ENCODE measurements around the gene CAPSL.
"Not testable (repeated sequence)": the region's sequence is repeated elsewhere in the genome, so short reads cannot be mapped to it uniquely, and the experiment has no call there.

Gene CAPSL

DNA sequence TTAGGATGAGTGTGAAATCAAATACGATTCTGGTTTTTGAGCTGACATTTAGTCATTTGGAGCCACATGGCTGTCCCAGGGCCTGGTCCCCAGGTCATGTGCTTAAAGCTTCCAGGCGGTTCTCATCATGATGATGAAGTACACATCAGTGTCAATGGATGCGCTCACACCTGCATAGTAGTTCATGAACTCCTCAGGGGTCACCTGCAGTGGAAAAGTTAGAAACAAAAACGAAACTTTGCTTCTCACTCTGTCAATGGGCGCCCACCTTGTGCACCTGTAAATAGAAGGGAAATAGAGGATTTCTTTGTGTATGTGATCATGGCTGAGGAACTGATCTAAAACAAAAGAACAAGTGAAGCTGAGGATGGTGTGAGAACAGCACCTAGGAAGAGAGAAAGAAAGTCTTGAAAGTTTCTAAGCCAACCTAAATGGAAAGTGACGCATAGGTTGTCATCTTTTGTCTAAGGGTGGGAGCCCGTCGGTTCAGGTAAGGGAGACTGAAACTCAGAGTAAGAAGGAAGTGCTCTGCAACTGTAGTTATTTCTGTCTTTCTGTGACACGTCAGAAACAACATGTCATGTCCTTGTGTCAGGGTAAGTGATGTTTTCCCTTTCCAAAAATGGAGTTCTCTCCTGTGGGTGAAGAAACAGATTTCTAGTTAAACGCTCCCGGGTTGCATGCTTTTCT lies 33.8 kb downstream of the CAPSL start:
- no peak for DNase-seq

- no peak for DNase-seq
These were observed 34.7 kb downstream of the CAPSL start for GRCh38 chr5:35903631-35904203.

GRCh38 chr5:35902046-35902672 lies 36.3 kb downstream of the CAPSL start:
- no peak for DNase-seq

DNA sequence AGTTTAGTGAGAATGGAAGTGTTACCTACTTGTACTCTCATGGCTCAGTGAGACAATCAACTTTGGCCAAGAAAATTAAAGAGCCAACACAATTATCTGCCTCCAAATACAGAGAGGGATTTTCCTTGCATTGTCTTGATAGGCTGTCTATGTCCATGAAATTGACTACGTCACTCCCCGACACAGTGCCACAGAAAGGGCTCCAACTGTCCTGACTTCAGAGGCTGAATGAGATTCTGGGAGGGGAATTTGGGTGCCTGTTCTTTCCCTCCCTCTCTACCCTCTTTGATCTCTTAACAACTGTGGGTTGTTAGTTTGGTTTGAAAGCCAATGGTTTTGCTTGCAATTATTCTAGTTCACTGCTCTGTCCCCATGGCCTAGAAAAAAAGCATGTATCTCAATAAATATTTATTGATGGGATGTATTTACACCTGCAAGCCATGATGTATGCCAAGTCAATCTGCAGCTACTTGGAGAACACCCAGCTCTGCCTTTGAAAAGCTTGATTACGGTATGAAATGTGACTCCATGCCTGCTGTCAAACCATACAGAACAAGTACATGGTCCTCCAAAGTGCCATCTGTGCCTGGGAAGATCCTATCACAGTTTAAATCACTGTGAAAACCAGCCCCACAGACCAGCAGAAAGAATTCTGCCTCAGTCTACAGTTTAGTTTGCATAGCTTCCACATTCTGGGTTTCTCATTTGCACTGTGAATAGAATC lies 37.3 kb downstream of the CAPSL start:
- no peak for DNase-seq

DNA sequence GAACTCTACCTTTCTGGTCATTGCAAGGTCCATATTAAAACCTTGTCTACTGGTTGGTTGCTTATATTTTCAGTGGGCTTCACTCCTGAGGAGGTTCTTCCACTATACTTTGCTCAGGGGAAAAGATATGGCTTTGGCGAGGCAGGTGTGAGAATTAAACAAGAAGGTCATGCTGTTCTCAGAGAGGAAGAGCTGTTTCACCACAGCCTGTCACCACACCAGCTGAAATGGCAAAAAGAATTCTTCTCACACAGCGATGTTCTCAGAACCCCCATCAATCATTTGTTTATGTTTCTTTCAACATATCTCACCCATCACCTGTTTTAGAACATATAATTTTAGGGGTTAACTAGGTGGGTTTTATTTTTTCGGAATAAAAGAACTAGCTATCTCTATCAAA lies 38.6 kb downstream of the CAPSL start:
- DNase-seq: no peak

- no peak for DNase-seq
These were observed 39.3 kb downstream of the CAPSL start for GRCh38 chr5:35898952-35899660.

DNA sequence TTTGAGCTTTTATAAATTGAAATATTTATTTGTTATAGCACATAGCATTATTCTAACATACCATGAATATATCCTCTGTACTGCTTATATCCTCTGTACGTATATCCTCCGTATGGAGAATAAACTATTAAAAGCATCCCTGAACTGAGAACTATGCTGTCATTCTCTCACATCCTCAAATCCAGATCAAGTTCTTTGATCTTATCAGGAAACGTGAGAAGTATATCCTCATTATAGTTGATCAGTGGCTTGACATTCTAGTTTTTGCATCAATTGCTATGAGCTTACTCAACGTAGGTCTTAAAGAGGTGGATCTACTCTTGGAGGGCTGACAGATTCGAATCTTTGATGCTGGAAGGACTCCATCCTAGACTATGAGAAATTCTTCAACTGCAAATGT lies 44.3 kb downstream of the CAPSL start:
- no peak for DNase-seq

DNA sequence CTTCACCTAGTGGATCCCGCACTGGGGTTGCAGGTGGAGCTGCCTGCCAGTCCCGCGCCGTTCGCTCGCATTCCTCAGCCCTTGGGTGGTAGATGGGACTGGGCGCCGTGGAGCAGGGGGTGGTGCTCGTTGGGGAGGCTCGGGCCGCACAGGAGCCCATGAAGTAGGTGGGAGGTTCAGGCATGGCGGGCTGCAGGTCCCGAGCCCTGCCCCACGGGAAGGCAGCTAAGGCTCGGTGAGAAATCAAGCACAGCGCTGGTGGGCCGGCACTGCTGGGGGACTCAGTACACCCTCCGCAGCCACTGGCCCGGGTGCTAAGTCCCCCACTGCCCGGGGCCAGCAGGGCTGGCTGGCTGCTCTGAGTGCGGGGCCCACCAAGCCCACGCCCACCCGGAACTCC lies 45.6 kb downstream of the CAPSL start:
- DNase-seq: not testable (repeated sequence)

DNA sequence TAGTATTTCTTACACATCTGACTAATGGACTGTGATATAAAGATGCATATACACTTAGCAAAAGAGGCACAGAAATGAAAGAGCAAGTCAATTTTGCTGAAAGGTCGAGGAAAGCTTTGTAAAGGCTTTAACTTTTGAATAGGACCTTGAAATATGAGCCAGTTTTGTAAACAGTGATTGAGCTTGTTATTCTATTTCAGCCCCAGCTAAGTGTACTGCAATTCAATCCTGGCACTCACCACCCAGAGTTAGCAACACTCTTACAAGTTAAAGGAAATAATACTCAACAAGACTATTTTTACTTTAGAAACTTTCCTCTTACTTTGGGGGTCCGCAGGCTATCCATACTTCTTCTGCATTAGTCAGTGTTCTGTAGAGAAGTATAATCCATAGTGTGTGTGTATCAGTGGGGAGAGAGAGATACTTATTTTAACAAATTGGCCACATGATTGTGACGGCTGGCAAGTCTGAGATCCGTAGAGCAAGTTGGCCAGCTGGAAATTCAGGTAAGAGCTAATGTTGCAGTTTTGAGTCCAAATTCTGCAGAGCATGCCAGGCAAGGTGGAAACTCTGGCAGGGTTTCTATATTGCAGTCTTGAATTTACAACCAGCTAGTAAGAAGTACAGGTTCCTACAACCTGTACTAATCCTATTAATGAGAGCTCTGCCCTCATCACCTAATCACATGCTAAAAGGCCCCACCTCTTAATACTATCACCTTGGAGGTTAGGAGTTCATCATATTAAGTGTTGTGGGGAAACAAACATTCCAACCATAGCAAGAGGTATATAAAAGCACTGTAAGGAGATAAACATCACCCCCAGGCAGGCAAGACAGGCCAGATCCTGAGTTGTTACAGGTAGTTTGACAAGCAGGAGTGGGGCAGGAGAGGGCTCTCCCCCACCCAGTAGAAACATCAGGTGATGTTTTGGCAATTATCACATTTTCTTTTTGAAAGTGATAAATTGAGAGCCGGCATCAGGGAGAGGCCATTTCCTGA lies 48.1 kb downstream of the CAPSL start:
- no peak for DNase-seq

- no peak for DNase-seq
These were observed 50.9 kb downstream of the CAPSL start for GRCh38 chr5:35887321-35888100.

DNA sequence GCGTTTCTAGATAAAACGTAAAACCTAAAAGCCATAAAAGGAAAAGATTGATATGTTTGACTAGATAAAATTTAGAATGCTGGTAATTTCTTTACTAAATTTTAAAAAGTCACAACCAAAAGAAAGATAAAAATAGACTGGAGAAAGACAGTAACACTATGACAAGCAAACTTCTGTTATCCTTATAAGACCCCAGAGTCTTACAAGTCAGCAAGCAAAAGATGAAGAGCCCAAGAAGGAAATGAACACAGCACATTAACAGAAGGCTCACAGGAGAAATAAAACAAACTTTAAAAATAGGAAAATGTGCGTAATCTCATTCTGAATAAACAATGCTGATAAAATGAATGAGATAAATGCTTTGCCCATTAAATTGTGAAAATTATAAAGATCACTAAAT lies 52.0 kb downstream of the CAPSL start:
- DNase-seq: no peak

DNA sequence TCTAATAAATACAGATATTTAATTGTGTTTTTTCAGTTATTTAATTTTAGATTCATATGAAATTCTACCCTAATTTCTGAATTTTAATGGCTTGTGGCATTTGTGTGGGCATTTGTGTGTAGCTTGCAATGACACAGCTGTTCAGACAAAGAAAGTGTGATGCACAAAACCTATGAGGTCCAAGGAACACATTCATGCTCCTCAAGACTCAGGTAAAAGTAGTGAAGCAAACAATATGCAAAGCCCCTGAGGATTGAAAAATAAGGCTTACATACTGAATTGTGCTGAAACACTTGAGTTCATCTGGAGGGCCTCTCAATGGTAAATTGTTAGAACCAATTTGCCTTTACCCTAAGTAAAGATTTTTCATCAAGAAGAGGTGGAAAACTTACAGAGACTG lies 53.6 kb downstream of the CAPSL start:
- DNase-seq: no peak

DNA sequence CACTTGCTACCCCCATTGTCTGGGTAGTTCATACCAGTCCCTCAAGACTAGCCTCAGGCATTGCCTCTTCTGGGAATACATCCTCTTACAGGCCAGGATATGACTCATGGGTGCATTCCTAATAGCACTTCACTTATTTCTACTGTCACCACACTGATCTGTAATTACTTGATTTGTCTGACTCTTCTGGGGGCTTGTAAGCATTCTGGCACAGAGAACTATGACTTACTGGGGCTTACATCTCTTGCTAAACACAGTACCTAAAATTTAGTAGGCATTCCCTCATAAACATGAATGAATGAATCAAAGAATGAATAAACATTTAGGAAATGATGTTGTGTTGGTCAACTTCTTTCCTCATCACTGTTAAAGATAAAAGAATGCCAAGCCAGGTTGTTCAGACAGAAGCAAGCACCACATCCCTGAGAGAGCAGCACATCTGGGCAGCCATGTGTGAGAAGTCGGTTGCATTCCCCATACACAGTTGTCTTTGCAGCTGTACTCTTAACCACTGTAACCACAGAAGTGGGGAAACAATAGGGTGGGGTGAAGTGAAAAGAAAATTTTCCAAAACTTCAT lies 54.1 kb downstream of the CAPSL start:
- DNase-seq: no peak

DNA sequence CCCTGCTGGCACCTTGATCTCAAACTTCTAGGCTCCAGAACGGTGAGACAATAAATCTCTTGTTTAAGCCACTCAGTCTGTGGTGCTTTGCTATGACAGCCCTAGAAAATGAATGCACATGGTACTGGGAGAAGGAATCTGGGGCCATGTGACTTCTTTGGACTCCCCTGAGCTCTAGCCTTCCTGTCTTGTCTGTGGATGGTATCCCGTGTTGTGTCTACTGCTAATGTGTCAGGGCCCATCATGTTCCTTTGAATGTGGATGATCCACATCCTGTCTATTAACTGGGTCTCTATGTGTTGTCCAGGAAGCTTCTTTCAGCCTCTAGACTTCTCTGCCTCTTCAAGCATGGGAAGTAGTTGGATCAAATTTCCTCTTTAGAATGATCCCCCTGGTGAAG lies 56.7 kb downstream of the CAPSL start:
- no peak for DNase-seq

DNA sequence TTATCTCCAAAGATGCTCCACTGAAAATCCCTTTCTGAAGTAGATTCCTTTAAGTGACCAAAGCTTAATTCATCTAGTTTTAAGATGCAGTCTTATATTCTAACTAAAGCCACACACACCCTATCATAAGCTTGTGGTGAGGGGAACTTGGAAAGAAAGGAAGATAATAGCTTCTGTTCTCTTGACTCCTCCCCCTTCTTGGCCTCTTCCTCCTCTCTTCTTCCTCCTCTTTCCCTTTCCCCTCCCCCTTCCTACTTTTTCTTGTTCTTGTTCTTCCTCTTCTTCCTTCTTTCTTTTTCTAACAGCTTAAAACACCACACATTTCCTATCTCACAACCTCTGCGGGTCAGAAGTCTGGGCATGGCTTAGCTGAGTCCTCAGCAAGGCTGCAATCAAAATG lies 58.3 kb downstream of the CAPSL start:
- no peak for DNase-seq

DNA sequence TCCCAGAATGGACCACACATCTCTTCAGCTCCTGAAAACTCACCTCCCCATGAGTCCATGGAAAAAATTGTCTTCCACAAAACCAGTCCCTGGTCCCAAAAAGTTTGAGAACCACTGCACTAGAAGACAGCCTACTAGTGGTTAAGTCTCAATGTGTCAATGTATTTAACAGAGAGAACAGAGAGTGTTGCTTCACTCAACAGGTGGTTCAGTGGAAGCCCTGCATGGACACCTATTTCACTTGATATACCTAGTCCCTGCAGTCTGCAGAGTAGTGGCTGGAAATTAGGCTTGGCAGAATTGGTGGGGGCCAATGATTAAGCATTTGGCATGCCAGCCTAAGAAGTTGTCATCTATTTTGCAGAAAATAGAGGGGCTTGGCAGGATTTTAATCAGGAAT lies 58.8 kb downstream of the CAPSL start:
- DNase-seq: no peak

- DNase-seq: no peak
These were observed 59.3 kb downstream of the CAPSL start for GRCh38 chr5:35879096-35879495.

- DNase-seq: no peak
These were observed 60.3 kb downstream of the CAPSL start for GRCh38 chr5:35878079-35878478.

GRCh38 chr5:35877655-35878054 lies 60.8 kb downstream of the CAPSL start:
- DNase-seq: no peak

DNA sequence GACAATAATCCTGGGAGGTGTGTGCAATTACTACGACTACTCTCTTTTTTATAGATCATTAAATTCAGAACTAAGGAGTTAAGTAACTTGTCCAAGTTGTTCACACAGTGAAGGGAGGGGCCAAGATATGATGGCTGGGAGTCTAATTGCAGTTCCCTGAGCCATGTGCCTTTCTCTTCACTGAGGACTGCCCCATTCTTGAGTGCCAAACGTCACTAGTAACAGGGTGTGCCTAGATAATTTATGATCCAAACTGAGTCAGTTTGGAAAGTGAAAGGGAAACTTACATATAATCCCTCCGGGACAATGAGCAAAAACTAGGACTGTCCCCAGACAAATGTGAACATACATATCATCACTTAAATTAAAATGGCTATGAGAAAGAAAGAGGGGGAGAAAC lies 61.5 kb downstream of the CAPSL start:
- no peak for DNase-seq

DNA sequence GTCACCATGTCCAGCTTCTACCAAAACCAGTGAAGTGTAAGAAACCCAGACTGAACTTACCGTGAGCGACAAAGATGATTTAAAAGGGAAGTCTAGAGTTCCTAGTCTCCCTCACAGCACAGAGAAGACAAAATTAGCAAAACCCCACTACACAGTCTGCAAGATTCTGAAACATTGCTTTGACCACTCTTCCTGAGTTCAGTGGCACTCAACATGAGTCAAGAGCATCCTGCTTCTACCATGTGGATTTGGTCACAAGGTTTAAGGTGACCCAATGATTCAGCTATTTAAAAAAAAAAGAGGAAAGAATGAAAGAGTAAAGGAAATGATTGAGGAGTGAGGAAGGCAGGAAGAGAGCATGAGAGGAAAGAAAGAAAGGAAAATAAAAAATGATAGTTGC lies 62.0 kb downstream of the CAPSL start:
- no peak for DNase-seq
